SK-N-SH (cell line): ENCODE data around the gene RAP1B. TPM values are rescaled to one million over a fixed set of nuclear protein-coding genes. Genes with fewer than 3 reads are reported as not detected.

Experiments
- CTCF ChIA-PET: fragments of 300-600, 350-600 bp; formaldehyde crosslinking; extraction: SDS; loops from one replicate; lab custom pipeline; 2021; lab: Yijun Ruan, JAX
- POLR2A ChIA-PET: fragments of 350-600 bp; sonication (Branson Sonifier 250); formaldehyde crosslinking; extraction: SDS; loops from one replicate; lab custom pipeline; 2020; ENCODE audit warnings: antibody characterized with exemption, inconsistent platforms; lab: Yijun Ruan, JAX
- DNase-seq: peaks from one replicate; pipeline ENCODE4 v3.0.0; 2012
- H2AFZ ChIP-seq: fragments of 200-600 bp; sonication (generic); 2 replicates; pipeline ENCODE4 v1.8.1; 2016; ENCODE audit warnings: antibody characterized with exemption, mild to moderate bottlenecking, low read depth
- H3F3A ChIP-seq: fragments of 200-600 bp; sonication (generic); replicated peaks from 2 replicates; pipeline ENCODE3; 2016; ENCODE audit warnings: antibody characterized with exemption, mild to moderate bottlenecking; ENCODE audit not compliant: insufficient read depth
- H3K27ac ChIP-seq, 2 experiments: fragments of 200-500 bp in 1 of 2; fragments of 200-600 bp in 1 of 2; sonication (Bioruptor generic) in 1 of 2; sonication (generic), shearing (Covaris generic) in 1 of 2; 2 replicates each; pipeline versions ENCODE4 v1.5.1 to v1.6.1; 2014 to 2016; ENCODE audit warnings: low read depth in 2 of 2, inconsistent platforms in 1 of 2, low read length in 1 of 2, mild to moderate bottlenecking in 1 of 2, mixed read lengths in 1 of 2
- H3K27me3 ChIP-seq: fragments of 200-600 bp; sonication (generic), shearing (Covaris generic); 2 replicates; pipeline ENCODE4 v1.6.1; 2016; ENCODE audit warnings: mixed run types; ENCODE audit not compliant: insufficient read depth
- H3K36me3 ChIP-seq, 2 experiments: fragments of 200-500 bp in 1 of 2; fragments of 200-600 bp in 1 of 2; sonication (Bioruptor generic) in 1 of 2; sonication (generic) in 1 of 2; replicated peaks in 1 of 2; 2 replicates each; pipeline versions ENCODE3 to v1.5.1; 2014 to 2016; ENCODE audit warnings: low read length in 1 of 2, mild to moderate bottlenecking in 1 of 2; ENCODE audit not compliant: insufficient read depth in 2 of 2, control insufficient read depth in 1 of 2
- H3K4me1 ChIP-seq, 2 experiments: fragments of 200-500 bp in 1 of 2; fragments of 200-600 bp in 1 of 2; sonication (Bioruptor generic) in 1 of 2; sonication (generic), shearing (Covaris generic) in 1 of 2; 2 replicates each; pipeline versions ENCODE4 v1.5.1 to v1.6.1; 2014 to 2016; ENCODE audit warnings: low read depth in 1 of 2, low read length in 1 of 2, mixed run types in 1 of 2; ENCODE audit not compliant: insufficient read depth in 2 of 2, control insufficient read depth in 1 of 2
- H3K4me2 ChIP-seq: fragments of 200-600 bp; sonication (generic), shearing (Covaris generic); 2 replicates; pipeline ENCODE4 v1.6.1; 2017; ENCODE audit warnings: mixed run types
- H3K4me3 ChIP-seq, 2 experiments: fragments of 200-500 bp in 1 of 2; fragments of 200-600 bp in 1 of 2; sonication (Bioruptor generic) in 1 of 2; sonication (generic), shearing (Covaris generic) in 1 of 2; 2 replicates each; pipeline versions ENCODE4 v1.5.1 to v1.8.1; 2014 to 2016; ENCODE audit warnings: low read depth in 2 of 2, inconsistent platforms in 1 of 2, low read length in 1 of 2, mild to moderate bottlenecking in 1 of 2, mixed read lengths in 1 of 2, moderate library complexity in 1 of 2
- H3K79me2 ChIP-seq: fragments of 200-600 bp; sonication (generic); 2 replicates; pipeline ENCODE4 v1.8.1; 2017; ENCODE audit warnings: mild to moderate bottlenecking; ENCODE audit not compliant: insufficient read depth
- H3K9ac ChIP-seq: fragments of 200-600 bp; sonication (generic); 2 replicates; pipeline ENCODE4 v1.6.1; 2017; ENCODE audit warnings: mixed run types
- H3K9me2 ChIP-seq: fragments of 200-600 bp; sonication (generic); 2 replicates; pipeline ENCODE4 v1.6.1; 2017; ENCODE audit warnings: mixed run types
- H3K9me3 ChIP-seq: fragments of 200-600 bp; sonication (generic); 2 replicates; pipeline ENCODE4 v1.6.1; 2017; ENCODE audit warnings: mixed run types, mild to moderate bottlenecking, moderate library complexity
- H4K20me1 ChIP-seq: fragments of 200-600 bp; sonication (generic); 2 replicates; pipeline ENCODE4 v1.6.1; 2017; ENCODE audit warnings: mild to moderate bottlenecking, mixed run types; ENCODE audit not compliant: insufficient read depth
- CHD2 ChIP-seq: fragments of 150-350 bp; IDR thresholded peaks from 2 replicates; pipeline ENCODE4 v1.6.1; 2018; ENCODE audit warnings: low read length; ENCODE audit not compliant: partially characterized antibody
- EP300 ChIP-seq, 2 experiments: IDR thresholded peaks; 2 replicates each; pipeline versions ENCODE4 v1.4.0 to v1.6.1; 2012; ENCODE audit warnings: borderline replicate concordance in 1 of 2, low read depth in 1 of 2, low read length in 1 of 2
- FOSL2 ChIP-seq: IDR thresholded peaks from 2 replicates; pipeline ENCODE4 v1.4.0; 2012; ENCODE audit warnings: low read depth, mild to moderate bottlenecking, moderate library complexity, borderline replicate concordance
- FOXJ3 ChIP-seq: sonication (generic); formaldehyde crosslinking; IDR thresholded peaks from 2 replicates; pipeline ENCODE4 v1.5.1; 2020; ENCODE audit warnings: mild to moderate bottlenecking, missing genetic modification reagents
- GABPA ChIP-seq: IDR thresholded peaks from 2 replicates; pipeline ENCODE4 v1.4.0; 2012; ENCODE audit warnings: low read depth, mild to moderate bottlenecking
- IRF3 ChIP-seq: fragments of 150-350 bp; IDR thresholded peaks from 2 replicates; pipeline ENCODE4 v1.6.1; 2016; ENCODE audit warnings: mild to moderate bottlenecking, low read depth, low read length
- JUND ChIP-seq: IDR thresholded peaks from 2 replicates; pipeline ENCODE4 v1.4.0; 2012
- MAX ChIP-seq: IDR thresholded peaks from 2 replicates; pipeline ENCODE4 v1.4.0; 2012; ENCODE audit warnings: low read depth
- MEF2A ChIP-seq: IDR thresholded peaks from 2 replicates; pipeline ENCODE4 v1.4.0; 2012; ENCODE audit warnings: low read depth, borderline replicate concordance
- POLR2AphosphoS5 ChIP-seq: IDR thresholded peaks from 2 replicates; pipeline ENCODE4 v1.6.1; 2012; ENCODE audit warnings: low read depth, low read length
- RAD21 ChIP-seq: IDR thresholded peaks from 2 replicates; pipeline ENCODE4 v1.6.1; 2012; ENCODE audit warnings: mild to moderate bottlenecking, low read length
- RCOR1 ChIP-seq: fragments of 150-350 bp; IDR thresholded peaks from 2 replicates; pipeline ENCODE4 v1.6.1; 2017; ENCODE audit warnings: antibody characterized with exemption, low read length
- RXRA ChIP-seq: IDR thresholded peaks from 2 replicates; pipeline ENCODE4 v1.4.0; 2012; ENCODE audit warnings: low read depth, mild to moderate bottlenecking, borderline replicate concordance
- SIN3A ChIP-seq: IDR thresholded peaks from 2 replicates; pipeline ENCODE4 v1.6.1; 2012; ENCODE audit warnings: low read depth, mild to moderate bottlenecking, low read length, moderate library complexity, borderline replicate concordance
- TAF1 ChIP-seq: IDR thresholded peaks from 2 replicates; pipeline ENCODE4 v1.6.1; 2012; ENCODE audit warnings: low read depth, mild to moderate bottlenecking, low read length, moderate library complexity, borderline replicate concordance
- TEAD4 ChIP-seq: IDR thresholded peaks from 2 replicates; pipeline ENCODE4 v1.4.0; 2012; ENCODE audit warnings: mild to moderate bottlenecking, borderline replicate concordance; ENCODE audit not compliant: insufficient read depth
- USF1 ChIP-seq: IDR thresholded peaks from 2 replicates; pipeline ENCODE4 v1.4.0; 2012; ENCODE audit warnings: low read depth, borderline replicate concordance
- USF2 ChIP-seq: fragments of 150-350 bp; IDR thresholded peaks from 2 replicates; pipeline ENCODE4 v1.6.1; 2017; ENCODE audit warnings: antibody characterized with exemption, low read length, low read depth, borderline replicate concordance
- YY1 ChIP-seq: IDR thresholded peaks from 2 replicates; pipeline ENCODE4 v1.4.0; 2012; ENCODE audit warnings: low read depth, mild to moderate bottlenecking
- WGBS: methylation state at CpG from one replicate; pipeline ENCODE4 v1.1.6; 2017; ENCODE audit warnings: low lambda C conversion rate; 5-methylcytosine and 5-hydroxymethylcytosine counted together
- polyA plus RNA-seq, 3 experiments: library from polyadenylated mRNA; depleted of rRNA; stranded (reverse); fragments of >200 nt; gene quantifications; 2 replicates each; pipeline ENCODE4 v1.2.3, GENCODE V29; 2012
- TF ChIP-seq, protein P1 (sequence below): IDR thresholded peaks from 2 replicates; pipeline ENCODE4; 2012

The RAP1B gene
- polyA plus RNA-seq, 1 of the 3 experiments (the other 2 are of a cell fraction), result 128 TPM

DNA sequence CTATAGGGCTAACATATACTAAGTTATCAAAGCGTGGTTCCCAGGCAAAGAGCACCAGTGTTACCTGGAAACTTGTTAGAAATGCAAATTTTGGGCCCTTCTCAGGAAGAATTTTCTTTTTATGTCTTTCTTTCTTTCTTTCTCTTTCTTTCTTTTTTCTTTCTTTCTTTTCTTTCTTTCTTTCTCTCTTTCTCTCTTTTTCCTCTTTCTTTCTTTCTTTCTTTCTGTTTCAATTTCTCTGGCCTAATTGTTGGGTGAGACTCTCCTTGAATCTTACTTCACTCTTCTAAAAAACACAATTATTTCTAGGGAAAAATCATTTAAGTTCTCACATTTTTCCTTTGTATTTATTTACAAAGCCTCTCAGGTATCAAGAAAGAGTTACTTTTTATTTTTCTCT is 46.5 kb upstream of the RAP1B start:
- no peak overlapping the region for H2AFZ ChIP-seq
- no peak overlapping the region for H3K4me2 ChIP-seq
- no peaks in the 10 kb centered on the region for H3K9me3 ChIP-seq
- CTCF ChIA-PET, result no interaction called here
- H3F3A ChIP-seq, result peaks cover 21% of the 10 kb centered on the region
- no peaks in the 10 kb centered on the region for H3K79me2 ChIP-seq
- TF ChIP-seq USF1, result no peak
- TF ChIP-seq JUND, result no peak
- no peak for TF ChIP-seq FOSL2
- no peak for TF ChIP-seq FOXJ3 (CRISPR knock-in tag)
- no peak for TF ChIP-seq YY1
- no peak for TF ChIP-seq MEF2A
- TF ChIP-seq, protein P1, sequence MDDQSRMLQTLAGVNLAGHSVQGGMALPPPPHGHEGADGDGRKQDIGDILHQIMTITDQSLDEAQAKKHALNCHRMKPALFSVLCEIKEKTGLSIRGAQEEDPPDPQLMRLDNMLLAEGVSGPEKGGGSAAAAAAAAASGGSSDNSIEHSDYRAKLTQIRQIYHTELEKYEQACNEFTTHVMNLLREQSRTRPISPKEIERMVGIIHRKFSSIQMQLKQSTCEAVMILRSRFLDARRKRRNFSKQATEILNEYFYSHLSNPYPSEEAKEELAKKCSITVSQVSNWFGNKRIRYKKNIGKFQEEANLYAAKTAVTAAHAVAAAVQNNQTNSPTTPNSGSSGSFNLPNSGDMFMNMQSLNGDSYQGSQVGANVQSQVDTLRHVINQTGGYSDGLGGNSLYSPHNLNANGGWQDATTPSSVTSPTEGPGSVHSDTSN, result no peak
- TF ChIP-seq IRF3, result no peak
- TF ChIP-seq TEAD4, result no peak
- no peak for TF ChIP-seq RXRA
- no peak for TF ChIP-seq TAF1
- TF ChIP-seq MAX, result no peak
- TF ChIP-seq EP300 (IDR thresholded peaks at IDR 0.05; ENCODE audit: borderline replicate concordance in 1 of 2, low read depth in 1 of 2, low read length in 1 of 2), result no peak
- TF ChIP-seq RCOR1, result no peak
- TF ChIP-seq SIN3A, result no peak
- TF ChIP-seq CHD2, result no peak
- TF ChIP-seq USF2, result no peak
- no peak for TF ChIP-seq GABPA
- TF ChIP-seq RAD21, result no peak
- no peak for TF ChIP-seq POLR2AphosphoS5
- no peak overlapping the region for H3K4me3 ChIP-seq
- H4K20me1 ChIP-seq, result no peaks in the 10 kb centered on the region
- no peaks in the 10 kb centered on the region for H3K9me2 ChIP-seq
- no peaks in the 10 kb centered on the region for H3K36me3 ChIP-seq
- H3K27me3 ChIP-seq, result no peaks in the 10 kb centered on the region
- H3K4me1 ChIP-seq, result peaks cover 3 to 19% of the 10 kb centered on the region in 2 experiments; a peak in 3 of 4 replicates
- WGBS, result 71% methylated on average over 1 of the region's 1 CpG
- POLR2A ChIA-PET, result no interaction called here
- no peak overlapping the region; the same call in 1 of the 2 replicates for H3K9ac ChIP-seq
- no peak for DNase-seq
- H3K27ac ChIP-seq, result peak overlapping the region in 1 of 2 experiments; percentile 85; a peak in 2 of 4 replicates
